HepG2 (cell line): ENCODE measurements around the gene PTMA. TPM values are rescaled to one million over a fixed set of nuclear protein-coding genes. Genes with fewer than 3 reads are reported as not detected.

Experiments
- DPF2 ChIP-seq: sonication (generic); formaldehyde crosslinking; IDR thresholded peaks from 2 replicates; pipeline ENCODE4 v1.4.0; 2020; ENCODE audit warnings: mild to moderate bottlenecking, low read depth, missing genetic modification reagents, borderline replicate concordance
- GZF1 ChIP-seq: sonication (generic); formaldehyde crosslinking; IDR thresholded peaks from 2 replicates; pipeline ENCODE4 v1.5.1; 2020; ENCODE audit warnings: mild to moderate bottlenecking, missing genetic modification reagents
- JUNB ChIP-seq: sonication (generic); formaldehyde crosslinking; IDR thresholded peaks from 2 replicates; pipeline ENCODE4 v1.8.0; 2022; ENCODE audit warnings: missing genetic modification reagents, mild to moderate bottlenecking, borderline replicate concordance
- MIXL1 ChIP-seq: IDR thresholded peaks from 2 replicates; pipeline ENCODE4 v1.6.1; 2016
- MLLT10 ChIP-seq: sonication (generic); formaldehyde crosslinking; IDR thresholded peaks from 2 replicates; pipeline ENCODE4 v1.4.0; 2020; ENCODE audit warnings: missing genetic modification reagents
- NFRKB ChIP-seq: fragments of 450-650 bp; IDR thresholded peaks from 2 replicates; pipeline ENCODE4 v1.6.1; 2017
- PHF8 ChIP-seq: sonication (generic); formaldehyde crosslinking; IDR thresholded peaks from 2 replicates; pipeline ENCODE4 v1.5.0; 2020; ENCODE audit warnings: missing genetic modification reagents
- TCF7L2 ChIP-seq: IDR thresholded peaks from 2 replicates; pipeline ENCODE4 v1.6.1; 2011; ENCODE audit warnings: mild to moderate bottlenecking, low read depth, low read length, moderate library complexity
- XBP1 ChIP-seq: sonication (generic); formaldehyde crosslinking; IDR thresholded peaks from 2 replicates; pipeline ENCODE4 v1.5.0; 2020; ENCODE audit warnings: missing genetic modification reagents
- ZEB1 ChIP-seq: IDR thresholded peaks from 2 replicates; pipeline ENCODE4 v1.6.1; 2012; ENCODE audit warnings: mild to moderate bottlenecking, low read depth, inconsistent platforms; ENCODE audit not compliant: insufficient replicate concordance
- ZNF275 ChIP-seq: sonication (generic); formaldehyde crosslinking; IDR thresholded peaks from 2 replicates; pipeline ENCODE4 v1.8.0; 2022; ENCODE audit warnings: missing genetic modification reagents, mild to moderate bottlenecking, inconsistent platforms, borderline replicate concordance
- ZNF296 ChIP-seq: sonication (generic); formaldehyde crosslinking; conservative IDR thresholded peaks from 2 replicates; pipeline ENCODE4 v1.5.0; 2020; ENCODE audit warnings: mild to moderate bottlenecking, missing genetic modification reagents
- ZNF367 ChIP-seq: sonication (generic); formaldehyde crosslinking; IDR thresholded peaks from 2 replicates; pipeline ENCODE4 v1.4.0; 2020; ENCODE audit warnings: missing genetic modification reagents, borderline replicate concordance
- ZNF382 ChIP-seq: sonication (generic); formaldehyde crosslinking; IDR thresholded peaks from 2 replicates; pipeline ENCODE4 v1.5.0; 2020; ENCODE audit warnings: missing genetic modification reagents, mild to moderate bottlenecking, borderline replicate concordance
- ZNF496 ChIP-seq: sonication (generic); formaldehyde crosslinking; IDR thresholded peaks from 2 replicates; pipeline ENCODE4 v1.8.1; 2023; ENCODE audit warnings: mild to moderate bottlenecking, moderate library complexity, missing genetic modification reagents; ENCODE audit not compliant: insufficient replicate concordance
- ZNF605 ChIP-seq: sonication (generic); formaldehyde crosslinking; IDR thresholded peaks from 2 replicates; pipeline ENCODE4 v1.8.0; 2022; ENCODE audit warnings: mild to moderate bottlenecking, missing genetic modification reagents
- polyA plus RNA-seq, 8 experiments: library from polyadenylated mRNA; depleted of rRNA in 3 of 8; stranded (reverse) in 7 of 8; unstranded in 1 of 8; fragments of >200 nt; fragmentation: Illumina TruSeq in 4 of 8; extraction: Trizol in 4 of 8; gene quantifications; 2 replicates each; pipeline versions ENCODE4 v1.2.1 to v1.2.3, GENCODE V29; 2011 to 2016; ENCODE audit warnings: low read depth in 4 of 8, missing spikeins in 1 of 8, mixed read lengths in 1 of 8; ENCODE audit not compliant: insufficient read depth in 1 of 8
- total RNA-seq, 5 experiments: library from RNA; depleted of rRNA; stranded (reverse); fragments of >200 nt; fragmentation: Illumina TruSeq; extraction: Trizol; gene quantifications; 2 replicates each; pipeline ENCODE4 v1.2.3, GENCODE V29; 2016; ENCODE audit warnings: low read depth in 1 of 5
- TF ChIP-seq, protein P1 (sequence below): sonication (generic); formaldehyde crosslinking; IDR thresholded peaks from 2 replicates; pipeline ENCODE4 v1.4.0; 2020; ENCODE audit warnings: missing genetic modification reagents
- TF ChIP-seq, protein P2 (sequence below): conservative IDR thresholded peaks from 2 replicates; pipeline ENCODE4 v1.6.1; 2018; ENCODE audit warnings: missing genetic modification reagents
- TF ChIP-seq, protein P3 (sequence below): sonication (generic); formaldehyde crosslinking; IDR thresholded peaks from 2 replicates; pipeline ENCODE4 v1.4.0; 2020; ENCODE audit warnings: missing genetic modification reagents
- TF ChIP-seq, protein P4 (sequence below): sonication (generic); formaldehyde crosslinking; IDR thresholded peaks from 2 replicates; pipeline ENCODE4 v1.5.0; 2020; ENCODE audit warnings: missing genetic modification reagents

Gene PTMA
- total and polyA plus RNA-seq, 2 of the 13 experiments (the other 11 are each of a cell fraction or from before 2014, with no cell fraction given), result 190 to 1,086 TPM

- TF ChIP-seq, protein P1, sequence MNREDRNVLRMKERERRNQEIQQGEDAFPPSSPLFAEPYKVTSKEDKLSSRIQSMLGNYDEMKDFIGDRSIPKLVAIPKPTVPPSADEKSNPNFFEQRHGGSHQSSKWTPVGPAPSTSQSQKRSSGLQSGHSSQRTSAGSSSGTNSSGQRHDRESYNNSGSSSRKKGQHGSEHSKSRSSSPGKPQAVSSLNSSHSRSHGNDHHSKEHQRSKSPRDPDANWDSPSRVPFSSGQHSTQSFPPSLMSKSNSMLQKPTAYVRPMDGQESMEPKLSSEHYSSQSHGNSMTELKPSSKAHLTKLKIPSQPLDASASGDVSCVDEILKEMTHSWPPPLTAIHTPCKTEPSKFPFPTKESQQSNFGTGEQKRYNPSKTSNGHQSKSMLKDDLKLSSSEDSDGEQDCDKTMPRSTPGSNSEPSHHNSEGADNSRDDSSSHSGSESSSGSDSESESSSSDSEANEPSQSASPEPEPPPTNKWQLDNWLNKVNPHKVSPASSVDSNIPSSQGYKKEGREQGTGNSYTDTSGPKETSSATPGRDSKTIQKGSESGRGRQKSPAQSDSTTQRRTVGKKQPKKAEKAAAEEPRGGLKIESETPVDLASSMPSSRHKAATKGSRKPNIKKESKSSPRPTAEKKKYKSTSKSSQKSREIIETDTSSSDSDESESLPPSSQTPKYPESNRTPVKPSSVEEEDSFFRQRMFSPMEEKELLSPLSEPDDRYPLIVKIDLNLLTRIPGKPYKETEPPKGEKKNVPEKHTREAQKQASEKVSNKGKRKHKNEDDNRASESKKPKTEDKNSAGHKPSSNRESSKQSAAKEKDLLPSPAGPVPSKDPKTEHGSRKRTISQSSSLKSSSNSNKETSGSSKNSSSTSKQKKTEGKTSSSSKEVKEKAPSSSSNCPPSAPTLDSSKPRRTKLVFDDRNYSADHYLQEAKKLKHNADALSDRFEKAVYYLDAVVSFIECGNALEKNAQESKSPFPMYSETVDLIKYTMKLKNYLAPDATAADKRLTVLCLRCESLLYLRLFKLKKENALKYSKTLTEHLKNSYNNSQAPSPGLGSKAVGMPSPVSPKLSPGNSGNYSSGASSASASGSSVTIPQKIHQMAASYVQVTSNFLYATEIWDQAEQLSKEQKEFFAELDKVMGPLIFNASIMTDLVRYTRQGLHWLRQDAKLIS (CRISPR knock-in tag), result no peak
- TF ChIP-seq ZEB1, result peak; percentile 36
- TF ChIP-seq MLLT10 (CRISPR knock-in tag), result no peak
- TF ChIP-seq, protein P2, sequence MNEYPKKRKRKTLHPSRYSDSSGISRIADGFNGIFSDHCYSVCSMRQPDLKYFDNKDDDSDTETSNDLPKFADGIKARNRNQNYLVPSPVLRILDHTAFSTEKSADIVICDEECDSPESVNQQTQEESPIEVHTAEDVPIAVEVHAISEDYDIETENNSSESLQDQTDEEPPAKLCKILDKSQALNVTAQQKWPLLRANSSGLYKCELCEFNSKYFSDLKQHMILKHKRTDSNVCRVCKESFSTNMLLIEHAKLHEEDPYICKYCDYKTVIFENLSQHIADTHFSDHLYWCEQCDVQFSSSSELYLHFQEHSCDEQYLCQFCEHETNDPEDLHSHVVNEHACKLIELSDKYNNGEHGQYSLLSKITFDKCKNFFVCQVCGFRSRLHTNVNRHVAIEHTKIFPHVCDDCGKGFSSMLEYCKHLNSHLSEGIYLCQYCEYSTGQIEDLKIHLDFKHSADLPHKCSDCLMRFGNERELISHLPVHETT, result no peak
- TF ChIP-seq DPF2, result no peak
- TF ChIP-seq MIXL1 (CRISPR knock-in tag), result no peak
- TF ChIP-seq GZF1 (CRISPR knock-in tag), result no peak
- TF ChIP-seq NFRKB, result no peak
- TF ChIP-seq ZNF367 (CRISPR knock-in tag), result no peak
- TF ChIP-seq ZNF496 (CRISPR knock-in tag), result no peak
- no peak for TF ChIP-seq ZNF382 (CRISPR knock-in tag)
- TF ChIP-seq JUNB (CRISPR knock-in tag), result no peak
- TF ChIP-seq PHF8 (CRISPR knock-in tag), result peak; percentile 67
- TF ChIP-seq ZNF275, result 0 out of 2 replicates have a peak, but pooled peaks have one; percentile 18
- TF ChIP-seq ZNF296, result peak; percentile 44; the same call in 1 of the 2 replicates
- TF ChIP-seq XBP1, result no peak
- TF ChIP-seq, protein P3, sequence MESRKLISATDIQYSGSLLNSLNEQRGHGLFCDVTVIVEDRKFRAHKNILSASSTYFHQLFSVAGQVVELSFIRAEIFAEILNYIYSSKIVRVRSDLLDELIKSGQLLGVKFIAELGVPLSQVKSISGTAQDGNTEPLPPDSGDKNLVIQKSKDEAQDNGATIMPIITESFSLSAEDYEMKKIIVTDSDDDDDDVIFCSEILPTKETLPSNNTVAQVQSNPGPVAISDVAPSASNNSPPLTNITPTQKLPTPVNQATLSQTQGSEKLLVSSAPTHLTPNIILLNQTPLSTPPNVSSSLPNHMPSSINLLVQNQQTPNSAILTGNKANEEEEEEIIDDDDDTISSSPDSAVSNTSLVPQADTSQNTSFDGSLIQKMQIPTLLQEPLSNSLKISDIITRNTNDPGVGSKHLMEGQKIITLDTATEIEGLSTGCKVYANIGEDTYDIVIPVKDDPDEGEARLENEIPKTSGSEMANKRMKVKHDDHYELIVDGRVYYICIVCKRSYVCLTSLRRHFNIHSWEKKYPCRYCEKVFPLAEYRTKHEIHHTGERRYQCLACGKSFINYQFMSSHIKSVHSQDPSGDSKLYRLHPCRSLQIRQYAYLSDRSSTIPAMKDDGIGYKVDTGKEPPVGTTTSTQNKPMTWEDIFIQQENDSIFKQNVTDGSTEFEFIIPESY, result peak; percentile 41; the same call in 1 of the 2 replicates
- TF ChIP-seq, protein P4, sequence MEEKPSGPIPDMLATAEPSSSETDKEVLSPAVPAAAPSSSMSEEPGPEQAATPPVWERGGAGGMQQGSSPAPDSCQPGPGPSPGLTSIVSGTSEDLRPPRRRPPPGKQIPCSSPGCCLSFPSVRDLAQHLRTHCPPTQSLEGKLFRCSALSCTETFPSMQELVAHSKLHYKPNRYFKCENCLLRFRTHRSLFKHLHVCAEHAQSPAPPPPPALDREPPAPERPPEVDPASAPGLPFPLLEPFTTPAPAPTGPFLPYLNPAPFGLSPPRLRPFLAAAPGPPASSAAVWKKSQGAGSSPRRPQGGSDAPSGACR (CRISPR knock-in tag), result peak; percentile 75; the same call in 1 of the 2 replicates
- no peak; the same call in 1 of the 2 replicates for TF ChIP-seq ZNF605 (CRISPR knock-in tag)
- TF ChIP-seq TCF7L2, result no peak
Observed at GRCh38 chr2:231701456-231702373, 6.6 kb upstream of the PTMA start (continued).
